Parathyroid adenoma (tissue), 2 donors: ENCODE measurements around the gene SND1.

ENCODE experiments used
- H2AFZ ChIP-seq: fragments of 300-600 bp; sonication (generic); one replicate; pipeline ENCODE4 v1.7.0; 2017; ENCODE audit warnings: antibody characterized with exemption, mild to moderate bottlenecking
- H3K27ac ChIP-seq: fragments of 300-600 bp; sonication (generic); one replicate; pipeline ENCODE4 v1.7.0; 2017
- H3K27me3 ChIP-seq: fragments of 300-600 bp; sonication (generic); one replicate; pipeline ENCODE4 v1.7.0; 2017; ENCODE audit warnings: low read length; ENCODE audit not compliant: control insufficient read depth, insufficient read depth
- H3K36me3 ChIP-seq: fragments of 300-600 bp; sonication (generic); one replicate; pipeline ENCODE4 v1.7.0; 2017; ENCODE audit warnings: low read length; ENCODE audit not compliant: control insufficient read depth, insufficient read depth
- H3K4me1 ChIP-seq: fragments of 300-600 bp; sonication (generic); one replicate; pipeline ENCODE4 v1.7.0; 2017; ENCODE audit warnings: control low read depth
- H3K4me2 ChIP-seq: fragments of 300-600 bp; sonication (generic); one replicate; pipeline ENCODE4 v1.7.0; 2017; ENCODE audit warnings: low read length
- H3K4me3 ChIP-seq: fragments of 300-600 bp; sonication (generic); one replicate; pipeline ENCODE4 v1.7.0; 2017; ENCODE audit warnings: low read depth, low read length
- H3K79me2 ChIP-seq: fragments of 300-600 bp; sonication (generic); one replicate; pipeline ENCODE4 v1.7.0; 2017; ENCODE audit warnings: control low read depth
- H3K9ac ChIP-seq: fragments of 300-600 bp; sonication (generic); one replicate; pipeline ENCODE4 v1.7.0; 2017; ENCODE audit warnings: mild to moderate bottlenecking
- H3K9me3 ChIP-seq: fragments of 300-600 bp; sonication (generic); one replicate; pipeline ENCODE4 v1.7.0; 2017; ENCODE audit warnings: low read length; ENCODE audit not compliant: control insufficient read depth
- CTCF ChIP-seq: fragments of 300-600 bp; sonication (generic); IDR thresholded peaks from one replicate; pipeline ENCODE4 v1.7.0; 2017; ENCODE audit warnings: antibody characterized with exemption, mild to moderate bottlenecking
- donor health status: primary hyperparathyroidism.

SND1 gene

GRCh38 chr7:127859330-127859729 lies 207.3 kb downstream of the SND1 start:
- H3K27me3 ChIP-seq: no peaks in the 10 kb centered on the region
- H3K4me3 ChIP-seq: no peak overlapping the region
- no peaks in the 10 kb centered on the region for H3K36me3 ChIP-seq
- H3K9ac ChIP-seq: no peak overlapping the region
- H3K4me1 ChIP-seq: peaks cover 3% of the 10 kb centered on the region
- H3K79me2 ChIP-seq: no peaks in the 10 kb centered on the region
- no peak overlapping the region for H3K4me2 ChIP-seq
- no peak overlapping the region for H2AFZ ChIP-seq
- no peaks in the 10 kb centered on the region for H3K9me3 ChIP-seq
- TF ChIP-seq CTCF: no peak
- no peak overlapping the region for H3K27ac ChIP-seq

- no peak overlapping the region for H3K4me3 ChIP-seq
- no peaks in the 10 kb centered on the region for H3K36me3 ChIP-seq
- H3K4me2 ChIP-seq: no peak overlapping the region
- no peak for TF ChIP-seq CTCF
- H3K27me3 ChIP-seq: no peaks in the 10 kb centered on the region
- H3K9me3 ChIP-seq: no peaks in the 10 kb centered on the region
- H3K79me2 ChIP-seq: no peaks in the 10 kb centered on the region
- peaks cover 8% of the 10 kb centered on the region for H3K4me1 ChIP-seq
- H2AFZ ChIP-seq: no peak overlapping the region
- H3K27ac ChIP-seq: no peak overlapping the region
- no peak overlapping the region for H3K9ac ChIP-seq
These were observed 210.5 kb downstream of the SND1 start for GRCh38 chr7:127862525-127862924.

GRCh38 chr7:127863082-127863481 lies 211.1 kb downstream of the SND1 start:
- H3K27ac ChIP-seq: no peak overlapping the region
- no peak overlapping the region for H3K9ac ChIP-seq
- no peak overlapping the region for H3K4me2 ChIP-seq
- H3K27me3 ChIP-seq: no peaks in the 10 kb centered on the region
- no peaks in the 10 kb centered on the region for H3K9me3 ChIP-seq
- peaks cover 8% of the 10 kb centered on the region for H3K4me1 ChIP-seq
- H3K4me3 ChIP-seq: no peak overlapping the region
- TF ChIP-seq CTCF: no peak
- H2AFZ ChIP-seq: no peak overlapping the region
- H3K36me3 ChIP-seq: no peaks in the 10 kb centered on the region
- no peaks in the 10 kb centered on the region for H3K79me2 ChIP-seq

GRCh38 chr7:127865466-127865865 lies 213.5 kb downstream of the SND1 start:
- no peak overlapping the region for H2AFZ ChIP-seq
- H3K27me3 ChIP-seq: no peaks in the 10 kb centered on the region
- H3K79me2 ChIP-seq: peaks cover 2% of the 10 kb centered on the region
- H3K4me2 ChIP-seq: no peak overlapping the region
- H3K4me3 ChIP-seq: no peak overlapping the region
- no peak overlapping the region for H3K27ac ChIP-seq
- no peaks in the 10 kb centered on the region for H3K36me3 ChIP-seq
- no peak overlapping the region for H3K9ac ChIP-seq
- TF ChIP-seq CTCF: no peak
- no peaks in the 10 kb centered on the region for H3K9me3 ChIP-seq
- peaks cover 13% of the 10 kb centered on the region for H3K4me1 ChIP-seq

GRCh38 chr7:127870231-127870907 lies 218.4 kb downstream of the SND1 start:
- no peak overlapping the region for H3K9ac ChIP-seq
- no peak overlapping the region for H3K4me3 ChIP-seq
- peaks cover 18% of the 10 kb centered on the region for H3K4me1 ChIP-seq
- H3K79me2 ChIP-seq: peaks cover 2% of the 10 kb centered on the region
- H3K9me3 ChIP-seq: no peaks in the 10 kb centered on the region
- H3K27ac ChIP-seq: no peak overlapping the region
- no peaks in the 10 kb centered on the region for H3K27me3 ChIP-seq
- H3K4me2 ChIP-seq: no peak overlapping the region
- TF ChIP-seq CTCF: no peak
- H2AFZ ChIP-seq: no peak overlapping the region
- no peaks in the 10 kb centered on the region for H3K36me3 ChIP-seq
